Measurements from ENCODE around the gene NCLN. TPM values are rescaled to one million over a fixed set of nuclear protein-coding genes. Genes with fewer than 3 reads are reported as not detected.
"Not testable (repeated sequence)": the region's sequence is repeated elsewhere in the genome, so short reads cannot be mapped to it uniquely, and the experiment has no call there.

NCLN gene
- total RNA-seq, 1 experiment from 2014 or later = 74.6 TPM

GRCh38 chr19:3154447-3154846 lies 31.3 kb upstream of the NCLN start:
- DNase-seq (ENCODE audit: low spot score) = not testable (repeated sequence)

- peak; percentile 100 for DNase-seq (ENCODE audit: low spot score)
These were observed 30.6 kb upstream of the NCLN start for GRCh38 chr19:3154957-3155736.

GRCh38 chr19:3157096-3157845 lies 28.5 kb upstream of the NCLN start:
- no peak for DNase-seq (ENCODE audit: low spot score)

- no peak for DNase-seq (ENCODE audit: low spot score)
These were observed 26.2 kb upstream of the NCLN start for GRCh38 chr19:3159565-3159964.

GRCh38 chr19:3160219-3160618 lies 25.5 kb upstream of the NCLN start:
- DNase-seq (ENCODE audit: low spot score) = no peak

- DNase-seq (ENCODE audit: low spot score) = peak; percentile 70
These were observed 24.3 kb upstream of the NCLN start for GRCh38 chr19:3161453-3161852.

- DNase-seq (ENCODE audit: low spot score) = peak; percentile 60
These were observed 23.1 kb upstream of the NCLN start for GRCh38 chr19:3162418-3163229.

- DNase-seq (ENCODE audit: low spot score) = peak; percentile 78
These were observed 22.4 kb upstream of the NCLN start for GRCh38 chr19:3163230-3163886.

- DNase-seq (ENCODE audit: low spot score) = no peak
These were observed 21.8 kb upstream of the NCLN start for GRCh38 chr19:3163943-3164342.

GRCh38 chr19:3167533-3168272 lies 18.0 kb upstream of the NCLN start:
- DNase-seq (ENCODE audit: low spot score) = no peak

- DNase-seq (ENCODE audit: low spot score) = no peak
These were observed 13.6 kb upstream of the NCLN start for GRCh38 chr19:3171894-3172672.

GRCh38 chr19:3172673-3173000 lies 13.1 kb upstream of the NCLN start:
- not testable (repeated sequence) for DNase-seq (ENCODE audit: low spot score)

- DNase-seq (ENCODE audit: low spot score) = peak; percentile 92
These were observed 9.7 kb upstream of the NCLN start for GRCh38 chr19:3175781-3176714.

- DNase-seq (ENCODE audit: low spot score) = peak; percentile 95
These were observed 8.8 kb upstream of the NCLN start for GRCh38 chr19:3176715-3177501.

GRCh38 chr19:3178377-3178972 lies 7.3 kb upstream of the NCLN start, which contains the start of gene S1PR4:
Gene S1PR4, plus strand, starts transcription at chr19:3178769. Its CDS starts 24 bp downstream, at chr19:3178793.
- DNase-seq (ENCODE audit: low spot score) = no peak

GRCh38 chr19:3178973-3179738 lies 6.6 kb upstream of the NCLN start:
- DNase-seq (ENCODE audit: low spot score) = no peak

- no peak for DNase-seq (ENCODE audit: low spot score)
These were observed 5.9 kb upstream of the NCLN start for GRCh38 chr19:3179739-3180293.

All from A172 (cell line).